ENCODE measurements around the gene ALDH16A1. TPM values are rescaled to one million over a fixed set of nuclear protein-coding genes. Genes with fewer than 3 reads are reported as not detected.

The ALDH16A1 gene
- total and polyA plus RNA-seq, 2 of the 8 experiments (the other 6 are each of a cell fraction or from before 2014, with no cell fraction given): 30.5 to 34.3 TPM

GRCh38 chr19:49414256-49414655, 38.8 kb upstream of the ALDH16A1 start:
- H2BK15ac ChIP-seq (ENCODE audit: low read length): peak overlapping the region; percentile 72
- H3K9me3 ChIP-seq (ENCODE audit: insufficient read depth in 2 of 2, low read depth in 1 of 2, low read length in 1 of 2): no peaks in the 10 kb centered on the region
- H3K36me3 ChIP-seq (ENCODE audit: control insufficient read depth in 2 of 4, insufficient read depth in 4 of 4, low read length in 3 of 4): no peaks in the 10 kb centered on the region
- no peak overlapping the region for H2AK5ac ChIP-seq (ENCODE audit: low read depth, low read length)
- H3K23ac ChIP-seq (ENCODE audit: insufficient read length): no peak overlapping the region
- no peak for FAIRE-seq
- DNase-seq (ENCODE audit: low read depth in 1 of 2, low spot score in 2 of 2): no peak
- H4K8ac ChIP-seq (ENCODE audit: extremely low read depth, insufficient read depth, low read length): no peak overlapping the region
- H2BK12ac ChIP-seq (ENCODE audit: low read depth, low read length): no peak overlapping the region
- H2AFZ ChIP-seq (ENCODE audit: low read length): no peak overlapping the region
- TF ChIP-seq CTCF (IDR thresholded peaks at IDR 0.05; ENCODE audit: control extremely low read depth in 1 of 3, insufficient read depth in 1 of 3, low read depth in 1 of 3, low read length in 3 of 3) (no peak), CHD1 (IDR thresholded peaks at IDR 0.05; ENCODE audit: low read depth, low read length) (no peak), JUN (IDR thresholded peaks at IDR 0.05; ENCODE audit: low read depth, low read length) (no peak), E2F6 (IDR thresholded peaks at IDR 0.05) (no peak), SIRT6 (IDR thresholded peaks at IDR 0.05; ENCODE audit: low read length) (no peak), POLR2A (IDR thresholded peaks at IDR 0.05; ENCODE audit: control extremely low read depth in 1 of 2, low read depth in 2 of 2, low read length in 2 of 2) (no peak)
- no peak overlapping the region for H3K14ac ChIP-seq (ENCODE audit: insufficient read length)
- no peak overlapping the region for H3K4me3 ChIP-seq (ENCODE audit: extremely low read depth in 1 of 4, insufficient read depth in 2 of 4, low read depth in 3 of 4, low read length in 4 of 4)
- no peak overlapping the region for H4K91ac ChIP-seq (replicated peaks; ENCODE audit: insufficient read length, low read length)
- H2BK20ac ChIP-seq (ENCODE audit: low read length): no peak overlapping the region
- H4K5ac ChIP-seq (ENCODE audit: insufficient read length, low read depth, low read length): no peak overlapping the region
- no peak overlapping the region for H3K9ac ChIP-seq (replicated peaks in 1 of 4; ENCODE audit: extremely low read depth in 1 of 4, low read depth in 3 of 4, low read length in 3 of 4)
- H3K18ac ChIP-seq (ENCODE audit: extremely low read depth, low read length): no peak overlapping the region
- H3K27me3 ChIP-seq (replicated peaks in 1 of 4; ENCODE audit: control insufficient read depth in 3 of 4, extremely low read depth in 1 of 4, insufficient read depth in 3 of 4, low read length in 3 of 4): no peaks in the 10 kb centered on the region
- no peak overlapping the region for H3K27ac ChIP-seq (ENCODE audit: low read depth, low read length)
- no peak overlapping the region for H3K56ac ChIP-seq (replicated peaks; ENCODE audit: insufficient read length, low read depth, low read length)
- no peak overlapping the region for H3K4me2 ChIP-seq (ENCODE audit: insufficient read depth in 1 of 2, low read depth in 2 of 2, low read length in 2 of 2)
- H3K23me2 ChIP-seq (ENCODE audit: low read depth, low read length): no peaks in the 10 kb centered on the region
- no peak overlapping the region for H2BK120ac ChIP-seq (replicated peaks; ENCODE audit: low read depth, low read length)
- H3K79me2 ChIP-seq (ENCODE audit: control insufficient read depth in 1 of 2, insufficient read depth in 2 of 2, low read length in 2 of 2): no peaks in the 10 kb centered on the region
- POLR2A ChIA-PET (ENCODE audit: partially characterized antibody): interaction anchor here (0.6 to 1.5 kb wide), 5 partner anchors 12 to 275 kb away, joined by 3 to 5 read pairs (median 3); partner anchors contain the start of genes RPS11 and TEAD2
- H2BK5ac ChIP-seq (ENCODE audit: low read depth, low read length): no peak overlapping the region
- WGBS, 2 experiments (ENCODE audit: extremely low coverage in 1 of 2, insufficient coverage in 1 of 2, insufficient read length in 1 of 2, insufficient replicate concordance in 2 of 2, low coverage in 1 of 2, low lambda C conversion rate in 2 of 2, missing lambda C conversion rate in 1 of 2): 100% methylated on average over 3 of the region's 3 CpGs; no CpG with 5 or more reads in 1 of the 2 experiments
- peaks cover 0 to 17% (median 10%) of the 10 kb centered on the region in 4 experiments; a peak in 5 of 7 replicates for H3K4me1 ChIP-seq (replicated peaks in 1 of 4; ENCODE audit: control insufficient read depth in 3 of 4, insufficient read depth in 4 of 4, low read length in 3 of 4)
- no peak overlapping the region for H3K4ac ChIP-seq (replicated peaks; ENCODE audit: insufficient read length, low read depth, low read length)
- H4K20me1 ChIP-seq (replicated peaks in 1 of 2; ENCODE audit: control insufficient read depth in 1 of 2, insufficient read depth in 2 of 2, low read length in 2 of 2): no peaks in the 10 kb centered on the region
- H3K79me1 ChIP-seq (ENCODE audit: low read depth, low read length): no peaks in the 10 kb centered on the region
- CTCF ChIA-PET (ENCODE audit: partially characterized antibody): interaction anchor here (1.0 to 14.7 kb wide), 7 partner anchors 8 to 156 kb away, joined by 3 to 291 read pairs (median 6); partner anchors contain the start of gene GFY

Data from H1 (cell line).